Stimulated activated CD8-positive, alpha-beta memory T cell treated with anti-CD3 and anti-CD28 coated beads, Interleukin-2, amount 100 ng/mL, for 1 hour (primary cell): ENCODE results near the gene MAS1.
"Not testable (repeated sequence)": the region's sequence is repeated elsewhere in the genome, so short reads cannot be mapped to it uniquely, and the experiment has no call there.

Source experiments
- DNase-seq, 2 donors: peaks; one replicate each; pipeline ENCODE4 v3.0.0-alpha.2; 2020; ENCODE audit warnings: low read depth in 2 of 2

MAS1 gene

GRCh38 chr6:159890792-159891191 is at the start of gene MAS1:
MAS1 (plus strand) TSS chr6:159890988; CDS start chr6:159906956, 15,968 bp downstream.
- DNase-seq = no peak

- DNase-seq = no peak
Observed at GRCh38 chr6:159842035-159842434, 48.8 kb upstream of the MAS1 start.

DNA sequence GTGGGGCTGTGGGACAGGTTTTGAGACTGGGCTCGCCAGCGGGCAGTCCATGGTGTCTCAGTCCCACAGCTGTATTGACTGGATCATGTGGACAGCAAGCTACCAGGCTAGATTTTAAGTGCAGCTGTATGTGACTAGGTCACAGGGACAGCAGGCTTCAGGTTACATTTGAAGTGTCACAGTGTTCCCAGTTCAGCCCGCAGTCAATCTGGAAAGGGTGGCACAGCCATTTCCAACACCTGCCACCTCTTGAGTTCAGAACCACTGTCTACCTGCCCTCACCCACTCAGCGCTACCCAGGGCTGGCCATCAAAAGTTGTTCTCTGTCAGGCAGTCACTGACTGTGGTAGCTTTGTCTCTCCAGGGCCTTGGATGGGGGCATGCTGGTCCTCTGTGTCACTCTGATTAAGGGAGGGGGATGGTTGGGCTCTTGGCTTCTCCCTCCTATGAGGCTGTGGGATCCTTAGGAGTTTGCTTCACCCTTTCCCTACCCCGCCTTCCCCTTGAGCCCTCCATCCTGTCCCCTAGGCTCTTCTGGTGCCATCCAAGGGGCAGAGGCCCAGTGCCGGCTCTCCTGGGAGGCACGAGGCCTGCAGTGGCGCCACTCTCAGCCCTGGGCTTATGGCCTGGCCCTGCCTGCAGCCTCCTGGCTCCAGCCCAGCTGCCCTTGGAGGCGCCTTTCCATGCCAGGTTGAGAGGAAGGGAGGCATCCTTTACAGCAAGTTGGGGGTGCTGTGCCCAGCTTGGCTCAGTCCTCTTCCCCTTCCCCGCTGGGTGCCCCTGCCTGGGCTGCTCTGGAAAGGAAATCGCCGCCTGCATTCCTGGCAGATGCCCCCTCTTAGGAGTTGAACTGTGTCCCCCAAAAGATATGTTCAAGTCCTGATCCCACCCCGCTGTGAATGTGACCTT is 45.8 kb upstream of the MAS1 start:
- no peak for DNase-seq

- DNase-seq = not testable (repeated sequence)
Observed at GRCh38 chr6:159848552-159848951, 42.2 kb upstream of the MAS1 start.

DNA sequence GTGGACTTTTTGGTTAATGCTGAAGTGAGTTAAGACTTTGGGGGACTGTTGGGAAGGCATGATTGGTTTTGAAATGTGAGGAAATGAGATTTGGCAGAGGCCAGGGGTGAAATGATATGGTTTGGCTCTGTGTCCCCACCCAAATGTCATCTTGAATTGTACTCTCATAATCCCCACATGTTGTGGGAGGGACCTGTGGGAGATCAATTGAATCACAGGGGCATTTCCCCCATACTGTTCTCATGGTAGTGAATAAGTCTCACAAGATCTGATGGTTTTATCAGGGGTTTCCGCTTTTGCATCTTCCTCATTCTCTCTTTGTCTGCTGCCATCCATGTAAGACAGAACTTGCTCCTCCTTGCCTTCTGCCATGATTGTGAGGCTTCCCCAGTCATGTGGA is 40.9 kb upstream of the MAS1 start:
- DNase-seq = not testable (repeated sequence)

DNA sequence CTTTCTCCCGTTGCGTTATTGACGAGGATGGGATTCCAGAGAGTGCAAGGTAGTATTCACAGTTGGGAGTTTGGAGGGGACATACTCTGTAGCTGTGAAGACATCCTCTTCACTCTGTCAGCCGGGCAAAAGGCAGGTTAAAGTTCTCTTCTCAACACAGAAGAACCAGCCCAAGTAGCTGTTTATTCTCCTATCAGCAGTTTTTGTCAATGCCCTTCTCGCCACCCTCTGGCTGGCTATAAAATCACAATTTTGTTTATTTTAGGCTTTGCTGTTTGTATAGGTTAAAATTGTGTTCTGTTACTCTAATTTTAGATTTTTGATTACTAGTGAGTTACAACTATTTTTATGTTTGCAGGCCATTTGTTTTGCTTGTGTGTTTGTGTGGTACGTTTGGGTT is 37.9 kb upstream of the MAS1 start:
- no peak for DNase-seq

- no peak for DNase-seq
Observed at GRCh38 chr6:159853754-159854153, 37.0 kb upstream of the MAS1 start.

DNA sequence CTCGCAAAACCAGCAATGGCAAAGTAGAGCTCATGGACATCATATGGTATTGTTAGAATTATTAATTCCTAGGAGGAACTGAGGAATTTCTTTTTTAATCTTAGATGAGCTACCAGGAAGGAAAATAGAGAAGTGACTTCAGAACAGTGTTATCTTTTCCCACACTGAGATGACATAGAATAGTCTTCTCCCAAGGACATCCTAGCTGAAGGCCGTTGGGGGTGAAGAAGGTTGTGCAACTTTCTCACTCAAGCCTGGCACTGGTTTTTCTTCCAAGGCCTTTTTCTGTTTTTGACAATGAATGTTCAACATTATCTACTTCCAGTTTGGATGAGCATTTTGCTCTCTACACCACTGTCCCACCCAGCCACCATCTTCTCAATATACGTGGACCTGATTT is 35.8 kb upstream of the MAS1 start:
- DNase-seq = no peak

DNA sequence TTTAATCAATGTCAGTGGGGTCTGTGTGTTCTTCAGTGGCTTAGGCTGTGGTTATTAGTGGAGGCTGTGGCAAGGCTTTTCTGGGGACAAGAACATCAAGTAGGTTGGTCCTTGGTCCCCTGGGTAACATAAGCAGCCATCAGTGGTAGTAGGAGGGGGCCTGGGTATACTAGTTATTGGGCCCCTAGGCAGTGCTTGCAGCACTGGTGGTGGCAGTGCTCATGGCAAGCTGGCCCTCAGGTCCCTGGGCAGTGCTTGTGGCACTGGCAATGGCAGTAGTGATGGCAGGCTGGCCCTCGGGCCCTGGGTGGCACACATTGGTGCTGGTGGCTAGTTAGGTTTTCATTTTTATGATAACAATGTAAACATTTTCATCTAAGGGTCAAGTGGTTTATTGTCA is 32.5 kb upstream of the MAS1 start:
- no peak for DNase-seq

GRCh38 chr6:159860482-159860881 is 30.3 kb upstream of the MAS1 start:
- DNase-seq = no peak

DNA sequence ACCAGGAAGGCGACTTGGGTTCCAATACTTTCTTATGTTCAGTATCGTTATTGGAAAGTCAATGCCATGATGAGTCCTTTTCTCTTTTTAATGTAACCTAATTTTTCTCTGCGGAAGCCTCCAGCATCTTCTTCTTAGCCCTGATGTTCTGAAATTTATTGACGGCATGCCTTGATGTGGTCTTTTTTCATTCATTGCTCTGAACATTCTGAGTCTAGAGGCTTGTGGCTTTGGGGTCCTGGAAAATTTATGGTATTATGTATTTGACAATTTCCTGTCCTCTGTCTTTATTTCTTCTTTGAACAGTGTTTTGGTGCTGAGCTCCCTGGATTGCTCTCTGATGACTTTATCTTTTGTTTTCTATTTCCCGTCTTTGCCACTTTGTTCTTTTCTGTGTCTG is 28.7 kb upstream of the MAS1 start:
- no peak for DNase-seq

GRCh38 chr6:159863341-159863740 is 27.4 kb upstream of the MAS1 start:
- DNase-seq = not testable (repeated sequence)

DNA sequence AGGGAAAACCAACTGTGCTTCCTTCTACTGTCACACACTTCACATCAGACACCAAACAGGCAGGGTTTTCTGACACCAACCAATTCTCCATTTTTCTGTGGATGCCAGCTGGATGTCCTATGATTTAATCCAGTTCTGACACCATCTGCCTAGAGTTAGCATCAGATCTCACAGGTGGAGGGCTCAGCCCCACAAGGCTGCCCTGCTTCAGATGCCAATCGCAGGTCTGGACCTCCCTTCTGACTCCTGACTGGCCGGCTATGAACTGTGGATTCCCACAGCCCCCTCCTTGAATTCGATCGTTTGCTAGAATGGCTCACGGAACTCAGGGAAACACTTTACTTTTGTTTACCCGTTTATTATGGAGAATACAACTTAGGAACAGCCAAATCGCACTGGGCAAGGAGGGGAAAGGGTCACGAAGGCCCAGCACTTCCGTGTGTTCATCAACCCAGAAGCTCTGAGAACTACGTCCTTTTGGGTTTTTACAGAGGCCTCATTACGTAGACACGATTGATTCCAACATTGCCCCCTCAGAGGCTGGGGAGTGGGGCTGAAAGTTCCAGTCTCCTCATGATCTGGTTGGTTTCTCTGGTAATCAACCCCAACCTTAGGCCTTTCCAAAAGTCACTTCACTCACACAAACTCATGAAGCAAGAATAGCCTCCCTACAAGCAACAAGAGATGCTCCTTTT is 25.4 kb upstream of the MAS1 start:
- no peak for DNase-seq

DNA sequence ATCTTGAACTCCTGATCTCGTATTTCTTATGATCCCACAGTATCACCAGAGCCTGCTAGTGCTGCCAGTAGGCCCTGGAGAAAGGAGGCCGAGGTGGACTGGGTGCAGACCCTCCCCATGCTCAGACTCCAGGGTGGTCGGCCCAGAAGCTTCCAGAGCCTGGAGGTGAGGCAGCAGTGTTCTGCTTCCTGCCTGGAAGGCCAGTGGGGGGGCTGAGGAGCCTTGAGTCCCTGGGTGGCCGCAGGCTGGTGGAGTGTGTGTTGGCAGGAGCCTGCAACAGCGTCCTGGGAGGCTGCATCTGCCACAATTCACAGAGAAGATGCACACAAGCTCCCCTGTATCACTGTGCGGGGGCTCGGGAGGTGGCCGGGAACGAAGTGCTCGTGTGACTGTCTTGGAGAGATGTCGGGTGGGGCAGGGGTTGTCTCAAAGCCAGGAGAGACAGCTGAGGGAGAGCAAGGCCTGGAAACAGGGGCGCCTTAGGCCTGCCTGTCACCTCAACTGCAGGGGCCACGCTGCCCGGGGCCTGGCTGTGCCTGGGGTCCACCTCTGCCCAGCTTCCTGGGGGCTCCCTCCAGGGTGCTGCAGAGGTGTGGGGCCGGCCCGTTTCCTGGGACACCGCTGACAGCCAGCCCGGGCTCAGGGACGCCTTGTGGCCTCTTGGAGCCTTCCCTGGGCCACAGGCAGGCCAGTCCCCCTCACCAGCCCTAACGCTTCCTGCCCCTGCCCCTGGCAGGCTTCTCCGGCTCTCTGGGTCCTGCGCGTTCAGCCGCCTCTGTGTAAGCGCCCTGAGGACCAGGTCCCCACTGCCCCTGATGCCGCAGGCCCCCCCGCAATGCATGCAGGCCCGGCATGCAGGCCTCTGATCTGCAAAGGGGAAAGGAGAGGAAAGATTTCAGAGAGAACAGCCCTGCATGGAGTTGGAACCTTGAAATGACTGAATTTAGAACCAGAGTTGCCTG is 24.2 kb upstream of the MAS1 start:
- DNase-seq = no peak

DNA sequence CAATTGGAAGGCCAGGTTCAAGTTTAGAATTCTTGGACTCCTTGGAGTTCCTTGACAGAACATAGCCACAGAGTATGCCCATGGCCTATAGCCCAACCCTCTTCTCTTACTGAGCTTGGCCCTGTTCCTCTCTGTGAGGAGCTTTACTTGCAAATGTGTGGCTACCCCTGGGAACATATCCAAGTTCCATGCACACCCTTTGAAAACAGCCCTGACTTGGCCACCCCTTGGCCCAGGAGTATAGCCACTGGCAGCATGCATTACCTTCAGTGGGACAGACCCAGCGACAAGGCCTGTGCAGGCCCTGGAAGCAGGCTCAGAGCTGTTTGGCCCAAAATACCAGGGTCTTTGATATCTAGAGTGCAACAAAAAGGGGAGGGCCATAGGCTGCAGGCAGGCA is 19.5 kb upstream of the MAS1 start:
- DNase-seq = no peak

DNA sequence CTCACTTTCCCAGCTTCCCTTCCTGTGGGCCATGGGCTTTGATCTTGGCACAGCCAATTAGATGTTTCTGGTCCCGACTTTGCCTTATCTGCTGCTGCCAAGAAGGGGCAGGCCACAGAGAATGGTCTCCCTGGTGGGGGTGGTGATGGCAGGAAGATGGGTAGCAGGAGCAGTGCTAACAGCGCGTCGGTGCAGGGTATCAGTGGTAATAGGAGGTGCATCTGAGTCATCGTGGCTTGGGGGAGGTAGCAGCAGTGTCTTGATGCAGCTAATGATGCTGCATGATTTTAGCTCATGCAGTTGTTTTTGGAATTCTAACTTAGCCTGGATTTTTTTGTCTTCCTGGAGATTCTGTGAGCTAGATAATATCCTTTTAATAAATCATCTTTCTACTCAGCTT is 18.9 kb upstream of the MAS1 start:
- no peak for DNase-seq

- DNase-seq = no peak
Observed at GRCh38 chr6:159874435-159874834, 16.4 kb upstream of the MAS1 start.

GRCh38 chr6:159875194-159875593 is 15.6 kb upstream of the MAS1 start:
- DNase-seq = no peak

GRCh38 chr6:159876242-159876641 is 14.5 kb upstream of the MAS1 start:
- no peak for DNase-seq

DNA sequence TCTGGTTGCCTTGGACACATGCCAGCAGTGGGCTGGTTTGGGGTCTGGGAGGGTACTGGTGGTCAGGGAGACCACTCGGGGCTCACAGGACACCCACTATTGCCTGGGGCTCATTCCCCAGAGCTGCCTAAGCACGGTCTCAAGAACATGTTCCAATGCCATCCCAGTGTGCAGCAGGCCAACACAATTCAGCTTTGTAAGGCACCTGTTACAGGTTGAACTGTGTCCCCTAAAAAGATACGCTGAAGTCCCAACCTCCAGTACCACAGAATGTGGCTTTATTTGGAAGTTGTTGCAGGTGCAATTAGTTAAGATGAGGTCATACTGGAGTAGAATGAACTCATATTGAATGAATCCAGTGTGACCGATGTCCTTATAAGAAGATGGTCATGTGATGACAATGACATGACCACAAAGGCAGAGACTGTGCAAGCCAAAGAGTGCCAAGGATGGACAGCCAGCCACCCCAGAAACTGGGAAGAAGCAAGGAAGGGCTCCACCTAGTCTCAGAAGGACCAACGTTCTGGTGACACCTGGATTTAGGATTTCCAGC is 13.5 kb upstream of the MAS1 start:
- DNase-seq = no peak

- no peak for DNase-seq
Observed at GRCh38 chr6:159878341-159878740, 12.4 kb upstream of the MAS1 start.

DNA sequence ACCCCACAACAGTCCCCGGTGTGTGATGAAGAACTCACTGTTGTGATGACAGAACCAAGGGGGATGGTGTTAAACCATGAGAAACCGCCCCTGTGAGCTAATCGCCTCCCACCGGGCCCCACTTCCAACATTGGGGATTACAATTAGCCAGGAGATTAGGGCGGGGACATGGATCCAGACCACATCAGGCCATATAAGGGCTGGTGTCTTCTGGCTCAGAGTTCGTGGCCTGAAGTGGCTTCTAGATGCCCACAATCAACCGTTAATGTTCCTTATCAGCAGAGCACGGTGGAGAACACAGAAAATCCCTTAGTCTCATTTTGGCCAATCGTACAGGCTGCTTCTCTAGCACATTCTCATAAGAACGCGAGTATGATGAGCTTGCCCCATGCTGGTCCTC is 10.9 kb upstream of the MAS1 start:
- no peak for DNase-seq
